Stimulated activated naive CD8-positive, alpha-beta T cell treated with anti-CD3 and anti-CD28 coated beads, Interleukin-15, Interleukin-2, amounts not matched to agents 100 ng/mL and 50 ng/mL, for 24 hours (primary cell): ENCODE data around the gene FIBP.
A peak's percentile ranks its signal among the peaks of the same experiment; 100 is the strongest.
"Not testable (repeated sequence)": the region's sequence is repeated elsewhere in the genome, so short reads cannot be mapped to it uniquely, and the experiment has no call there.

Experiments
- H3K27ac Mint-ChIP-seq: one replicate; pipeline ENCODE4 v1.8.0; 2021; ENCODE audit warnings: mild to moderate bottlenecking, mixed read lengths
- H3K27me3 Mint-ChIP-seq: one replicate; pipeline ENCODE4 v1.8.0; 2021; ENCODE audit warnings: mixed read lengths
- H3K36me3 Mint-ChIP-seq: one replicate; pipeline ENCODE4 v1.8.0; 2021; ENCODE audit warnings: low read depth, mixed read lengths
- H3K4me1 Mint-ChIP-seq: one replicate; pipeline ENCODE4 v1.8.0; 2021; ENCODE audit warnings: low read depth, mixed read lengths
- H3K4me3 Mint-ChIP-seq: one replicate; pipeline ENCODE4 v1.8.0; 2021; ENCODE audit warnings: mild to moderate bottlenecking, mixed read lengths
- H3K9me3 Mint-ChIP-seq: one replicate; pipeline ENCODE4 v1.8.0; 2021; ENCODE audit warnings: mixed read lengths

Gene FIBP

GRCh38 chr11:65855927-65856363 is 32.3 kb downstream of the FIBP start:
- peaks cover 57% of the 10 kb centered on the region for H3K36me3 Mint-ChIP-seq
- H3K9me3 Mint-ChIP-seq: no peaks in the 10 kb centered on the region
- peak overlapping the region; percentile 96 for H3K4me3 Mint-ChIP-seq
- peaks cover 47% of the 10 kb centered on the region for H3K4me1 Mint-ChIP-seq
- no peaks in the 10 kb centered on the region for H3K27me3 Mint-ChIP-seq
- H3K27ac Mint-ChIP-seq: peak overlapping the region; percentile 88

- Mint-ChIP-seq H3K4me1 (peaks cover 45% of the 10 kb centered on the region), H3K27ac (peak overlapping the region; percentile 88), H3K4me3 (peak overlapping the region; percentile 96), H3K27me3 (no peaks in the 10 kb centered on the region), H3K9me3 (no peaks in the 10 kb centered on the region), H3K36me3 (peaks cover 56% of the 10 kb centered on the region)
Measured at GRCh38 chr11:65854852-65855837, 33.1 kb downstream of the FIBP start.

GRCh38 chr11:65854161-65854592 is 34.1 kb downstream of the FIBP start:
- peak overlapping the region; percentile 48 for H3K4me3 Mint-ChIP-seq
- H3K36me3 Mint-ChIP-seq: peaks cover 56% of the 10 kb centered on the region
- H3K4me1 Mint-ChIP-seq: peaks cover 41% of the 10 kb centered on the region

GRCh38 chr11:65853246-65853979 is 34.9 kb downstream of the FIBP start:
- H3K27me3 Mint-ChIP-seq: no peaks in the 10 kb centered on the region

More at GRCh38 chr11:65854161-65854592, 34.1 kb downstream of the FIBP start:
- peak overlapping the region; percentile 75 for H3K27ac Mint-ChIP-seq
- no peaks in the 10 kb centered on the region for H3K27me3 Mint-ChIP-seq
- no peaks in the 10 kb centered on the region for H3K9me3 Mint-ChIP-seq

GRCh38 chr11:65852508-65853245 is 35.6 kb downstream of the FIBP start:
- peaks cover 56% of the 10 kb centered on the region for H3K36me3 Mint-ChIP-seq
- no peak overlapping the region for H3K27ac Mint-ChIP-seq
- no peak overlapping the region for H3K4me3 Mint-ChIP-seq
- no peaks in the 10 kb centered on the region for H3K27me3 Mint-ChIP-seq
- no peaks in the 10 kb centered on the region for H3K9me3 Mint-ChIP-seq
- peaks cover 34% of the 10 kb centered on the region for H3K4me1 Mint-ChIP-seq

More at GRCh38 chr11:65853246-65853979, 34.9 kb downstream of the FIBP start:
- H3K36me3 Mint-ChIP-seq: peaks cover 56% of the 10 kb centered on the region
- peaks cover 36% of the 10 kb centered on the region for H3K4me1 Mint-ChIP-seq
- peak overlapping the region; percentile 75 for H3K27ac Mint-ChIP-seq
- H3K9me3 Mint-ChIP-seq: no peaks in the 10 kb centered on the region
- peak overlapping the region; percentile 10 for H3K4me3 Mint-ChIP-seq

- Mint-ChIP-seq H3K9me3 (no peaks in the 10 kb centered on the region), H3K36me3 (peaks cover 56% of the 10 kb centered on the region), H3K4me3 (no peak overlapping the region), H3K27me3 (no peaks in the 10 kb centered on the region), H3K27ac (no peak overlapping the region), H3K4me1 (peaks cover 34% of the 10 kb centered on the region)
Measured at GRCh38 chr11:65851811-65852507, 36.3 kb downstream of the FIBP start.

- Mint-ChIP-seq H3K36me3 (peaks cover 47% of the 10 kb centered on the region), H3K4me3 (no peak overlapping the region), H3K4me1 (peaks cover 26% of the 10 kb centered on the region), H3K9me3 (no peaks in the 10 kb centered on the region), H3K27ac (no peak overlapping the region), H3K27me3 (no peaks in the 10 kb centered on the region)
Measured at GRCh38 chr11:65851083-65851579, 37.1 kb downstream of the FIBP start.

DNA sequence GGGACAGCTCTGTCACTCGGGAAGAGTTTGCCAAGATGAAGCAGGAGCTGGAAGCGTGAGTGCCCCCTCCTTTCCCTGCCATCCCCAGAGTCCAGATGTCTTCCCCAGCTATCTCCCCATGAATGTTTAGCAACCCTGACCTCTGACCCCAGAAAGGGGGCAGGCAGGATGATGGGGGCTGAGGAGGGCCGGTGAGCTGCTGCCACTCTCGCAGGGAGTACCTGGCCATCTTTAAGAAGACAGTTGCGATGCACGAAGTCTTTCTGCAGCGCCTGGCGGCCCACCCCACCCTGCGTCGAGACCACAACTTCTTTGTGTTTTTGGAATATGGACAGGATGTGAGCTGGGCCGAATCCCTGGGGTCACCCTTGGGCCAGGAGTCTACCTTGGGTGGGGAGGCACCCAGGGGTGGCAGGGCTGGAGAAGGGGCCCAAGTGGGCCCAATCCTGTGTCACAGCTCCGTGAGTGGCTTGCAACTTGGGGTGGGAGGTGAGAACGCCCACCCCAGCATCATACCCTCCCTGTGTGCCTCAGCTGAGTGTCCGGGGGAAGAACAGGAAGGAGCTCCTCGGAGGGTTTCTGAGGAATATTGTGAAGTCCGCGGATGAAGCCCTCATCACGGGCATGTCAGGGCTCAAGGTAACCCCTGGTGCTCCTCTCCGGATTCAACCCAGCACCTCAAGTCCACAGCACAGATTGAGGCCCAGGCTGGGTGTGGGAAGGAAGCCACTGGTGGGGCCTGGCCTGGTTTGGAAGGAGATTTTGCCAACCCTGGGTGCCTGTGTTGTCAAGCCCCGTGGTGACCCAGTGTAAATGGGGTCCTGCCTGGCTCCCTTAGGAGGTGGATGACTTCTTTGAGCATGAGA is 37.8 kb downstream of the FIBP start:
- Mint-ChIP-seq H3K27me3 (no peaks in the 10 kb centered on the region), H3K4me1 (peaks cover 19% of the 10 kb centered on the region), H3K4me3 (no peak overlapping the region), H3K27ac (no peak overlapping the region), H3K9me3 (no peaks in the 10 kb centered on the region), H3K36me3 (peaks cover 41% of the 10 kb centered on the region)

DNA sequence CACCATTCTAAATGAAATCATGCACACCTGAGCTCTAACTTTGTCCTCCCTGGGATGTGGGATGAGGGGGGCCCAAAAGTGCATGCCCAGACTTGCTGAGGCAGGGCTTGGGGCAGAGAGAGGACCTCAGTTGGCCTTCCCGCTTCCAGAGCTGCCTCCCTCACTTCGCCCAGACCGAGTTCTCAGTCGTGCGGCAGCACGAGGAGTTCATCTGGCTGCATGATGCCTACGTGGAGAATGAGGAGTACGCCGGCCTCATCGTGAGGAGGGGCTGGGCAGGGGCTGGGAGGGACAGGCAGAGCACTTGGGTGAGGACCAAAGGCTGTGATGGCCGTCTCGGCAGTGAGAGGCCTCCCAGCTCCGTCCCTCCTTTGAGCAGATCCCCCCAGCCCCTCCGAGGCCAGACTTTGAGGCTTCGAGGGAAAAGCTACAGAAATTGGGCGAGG is 38.5 kb downstream of the FIBP start:
- H3K4me3 Mint-ChIP-seq: no peak overlapping the region
- no peak overlapping the region for H3K27ac Mint-ChIP-seq
- H3K27me3 Mint-ChIP-seq: no peaks in the 10 kb centered on the region
- no peaks in the 10 kb centered on the region for H3K9me3 Mint-ChIP-seq
- peaks cover 13% of the 10 kb centered on the region for H3K4me1 Mint-ChIP-seq
- H3K36me3 Mint-ChIP-seq: peaks cover 34% of the 10 kb centered on the region

- Mint-ChIP-seq H3K27ac (no peak overlapping the region), H3K4me1 (peaks cover 9% of the 10 kb centered on the region), H3K9me3 (no peaks in the 10 kb centered on the region), H3K4me3 (no peak overlapping the region), H3K27me3 (no peaks in the 10 kb centered on the region), H3K36me3 (peaks cover 30% of the 10 kb centered on the region)
Measured at GRCh38 chr11:65849366-65849765, 38.9 kb downstream of the FIBP start.

DNA sequence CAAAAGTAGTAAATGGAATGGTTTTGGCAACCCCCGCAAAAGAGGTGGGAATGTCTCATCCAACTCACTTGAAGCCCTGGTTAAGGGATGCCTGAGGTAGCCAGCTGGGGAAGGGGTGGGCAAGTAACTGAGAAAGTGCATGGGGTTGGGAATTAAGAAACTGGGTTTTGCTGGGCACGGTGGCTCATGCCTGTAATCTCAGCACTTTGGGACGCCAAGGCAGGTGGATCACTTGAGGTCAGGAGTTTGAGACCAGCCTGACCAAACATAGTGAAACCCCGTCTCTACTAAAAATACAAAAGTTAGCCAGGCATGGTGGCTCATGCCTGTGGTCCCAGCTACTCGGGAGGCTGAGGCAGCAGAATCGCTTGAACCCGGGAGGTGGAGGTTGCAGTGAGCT is 39.6 kb downstream of the FIBP start:
- H3K27me3 Mint-ChIP-seq, H3K4me3 Mint-ChIP-seq, H3K27ac Mint-ChIP-seq, H3K9me3 Mint-ChIP-seq, H3K4me1 Mint-ChIP-seq: not testable (repeated sequence)
- peaks cover 23% of the 10 kb centered on the region for H3K36me3 Mint-ChIP-seq

- H3K4me1 Mint-ChIP-seq: no peaks in the 10 kb centered on the region
- H3K9me3 Mint-ChIP-seq: no peaks in the 10 kb centered on the region
- H3K27me3 Mint-ChIP-seq: no peaks in the 10 kb centered on the region
- H3K4me3 Mint-ChIP-seq: no peak overlapping the region
- H3K27ac Mint-ChIP-seq: no peak overlapping the region
- H3K36me3 Mint-ChIP-seq: peaks cover 14% of the 10 kb centered on the region
Measured at GRCh38 chr11:65847746-65848145, 40.5 kb downstream of the FIBP start.

GRCh38 chr11:65844231-65844872 is 43.9 kb downstream of the FIBP start:
- no peak overlapping the region for H3K27ac Mint-ChIP-seq
- H3K9me3 Mint-ChIP-seq: no peaks in the 10 kb centered on the region
- no peaks in the 10 kb centered on the region for H3K27me3 Mint-ChIP-seq
- H3K36me3 Mint-ChIP-seq: no peaks in the 10 kb centered on the region
- H3K4me3 Mint-ChIP-seq: no peak overlapping the region
- no peaks in the 10 kb centered on the region for H3K4me1 Mint-ChIP-seq
